Endothelial cell of hepatic sinusoid (primary cell): ENCODE results near the gene RBM20.
"Not testable (repeated sequence)": the region's sequence is repeated elsewhere in the genome, so short reads cannot be mapped to it uniquely, and the experiment has no call there.

Experiments used
- in situ Hi-C: cut with HindIII; loops from 2 replicates; pipeline ENCODE4 v1.10.0; 2017; ENCODE audit warnings: low sequenced_read_pairs

RBM20 gene

GRCh38 chr10:110725801-110726630, 81.9 kb downstream of the RBM20 start:
- in situ Hi-C loops, result no loop called here

- in situ Hi-C loops, result not testable (repeated sequence)
Measured at GRCh38 chr10:110727785-110728184, 83.6 kb downstream of the RBM20 start.

DNA sequence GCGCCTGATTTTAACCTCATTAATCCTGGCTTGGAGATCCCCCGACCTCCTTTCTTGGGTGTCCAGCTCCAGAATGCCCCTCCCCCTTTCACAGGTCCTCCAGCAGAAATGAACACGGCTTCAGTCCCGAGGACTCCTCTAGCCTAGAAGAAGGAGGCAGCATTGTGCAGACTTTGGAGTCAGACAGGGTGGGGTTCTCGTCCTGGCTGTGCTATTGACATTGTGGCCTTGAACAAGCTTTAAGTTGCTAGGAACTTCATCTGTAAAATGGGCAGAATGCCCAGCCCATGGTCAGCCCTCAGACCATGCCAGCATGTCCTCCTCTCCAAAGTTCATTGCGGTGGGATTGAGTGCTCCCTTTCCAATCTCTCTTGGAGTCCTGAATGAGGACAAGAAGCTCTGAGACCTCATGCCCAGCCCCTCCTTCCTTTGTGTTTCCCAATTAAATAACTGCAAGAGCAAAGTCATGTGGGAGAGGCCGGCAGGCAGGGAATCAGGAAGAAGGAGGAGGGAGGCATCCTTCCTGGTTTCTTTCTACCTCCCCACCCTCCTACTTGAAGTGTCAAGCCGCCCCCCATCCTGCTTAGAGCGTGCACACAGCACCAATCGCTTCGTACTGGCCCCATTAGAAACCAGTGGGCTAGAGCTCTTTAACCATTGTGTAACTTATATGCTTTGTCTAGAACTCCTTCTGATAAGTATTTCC, 86.4 kb downstream of the RBM20 start:
- in situ Hi-C loops, result no loop called here

DNA sequence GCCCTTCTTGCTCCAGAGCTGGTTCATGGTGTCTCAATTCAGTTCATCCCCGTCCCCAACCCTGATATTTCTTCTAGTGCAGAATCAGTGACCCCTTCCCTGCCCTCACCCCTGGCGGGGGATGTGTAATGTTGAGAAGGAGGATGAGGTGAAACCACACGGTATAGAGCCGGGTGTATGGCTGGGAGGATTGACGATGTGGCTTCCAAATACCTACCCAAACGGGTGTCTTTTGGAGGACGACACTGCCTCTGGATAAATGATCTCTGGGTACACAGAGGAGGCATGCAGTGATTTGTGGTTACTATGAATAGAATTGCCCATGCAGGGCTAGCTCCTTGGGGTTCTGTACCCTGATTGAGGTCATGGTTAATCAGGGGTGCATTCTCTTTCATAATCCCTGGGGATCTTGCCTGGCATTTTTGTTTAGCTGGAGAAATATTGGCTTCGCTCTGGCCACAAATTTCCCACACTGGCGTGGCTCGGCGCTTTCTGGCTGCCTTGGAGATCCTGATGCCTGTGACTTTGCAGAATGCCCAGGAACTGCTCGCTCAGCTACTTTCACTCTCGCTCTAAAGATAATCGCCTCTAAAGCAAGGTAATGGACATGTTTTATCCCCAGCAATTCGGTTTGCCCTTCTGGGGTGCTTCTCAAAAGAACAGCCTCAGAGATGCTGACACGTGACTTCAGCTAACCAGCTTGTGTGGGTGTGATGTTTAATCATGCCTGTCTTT, 89.2 kb downstream of the RBM20 start:
- in situ Hi-C loops, result no loop called here

DNA sequence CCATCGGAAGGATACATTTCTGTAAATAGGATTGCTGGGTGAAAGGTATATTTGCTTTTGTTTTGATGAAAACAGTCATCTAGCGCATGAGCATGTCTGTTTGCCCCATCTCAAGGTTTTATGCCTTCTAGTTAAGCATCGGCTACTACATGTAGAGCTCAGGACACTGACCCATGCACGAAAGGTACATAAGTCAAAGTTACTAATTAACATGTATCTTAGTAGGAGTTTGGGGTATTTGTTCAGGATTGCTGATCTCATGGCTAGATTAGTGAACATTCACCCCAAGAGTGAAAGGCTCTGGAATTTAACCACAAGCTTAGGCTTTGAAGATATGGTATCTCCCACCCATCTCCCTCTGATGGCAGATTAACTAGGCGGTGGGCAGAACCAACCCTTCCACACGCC, 91.5 kb downstream of the RBM20 start:
- in situ Hi-C loops, result no loop called here

DNA sequence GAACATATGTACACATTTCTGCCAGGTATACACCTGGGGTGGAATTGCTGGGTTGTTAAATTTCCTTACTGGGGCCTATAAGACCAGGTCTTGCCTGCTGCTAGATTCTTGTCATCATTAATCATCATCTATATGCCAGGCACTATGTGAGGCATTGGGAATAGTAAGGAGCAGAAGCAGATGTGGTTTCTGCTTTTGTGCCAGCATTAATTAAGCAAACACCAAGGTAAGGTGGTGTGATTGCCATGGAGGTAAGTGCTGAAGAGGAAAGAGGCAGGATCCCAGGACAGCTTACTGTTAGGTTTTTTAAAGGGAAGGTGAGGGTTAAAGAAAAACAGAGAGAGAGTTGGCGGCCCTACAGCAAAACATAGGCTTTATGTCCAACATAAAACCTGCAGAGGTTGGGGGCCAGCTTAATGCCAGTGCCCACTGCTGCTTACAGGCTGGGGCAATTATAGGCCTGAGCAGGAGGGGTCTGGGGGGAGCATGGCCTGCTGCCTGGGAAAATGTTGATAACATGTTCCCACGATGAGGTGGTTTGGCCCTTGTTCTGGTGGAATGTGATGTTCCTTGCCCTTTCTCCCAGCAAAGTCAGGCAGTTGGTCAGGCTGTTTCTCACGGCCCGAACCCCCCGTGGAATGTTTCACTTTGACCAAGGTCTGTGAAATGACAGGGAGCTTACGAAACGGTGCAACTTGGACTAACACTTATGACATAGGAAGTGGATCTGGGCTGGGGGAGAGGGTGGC, 93.9 kb downstream of the RBM20 start:
- in situ Hi-C loops, result no loop called here

GRCh38 chr10:110739811-110740271, 95.7 kb downstream of the RBM20 start:
- in situ Hi-C loops, result no loop called here

DNA sequence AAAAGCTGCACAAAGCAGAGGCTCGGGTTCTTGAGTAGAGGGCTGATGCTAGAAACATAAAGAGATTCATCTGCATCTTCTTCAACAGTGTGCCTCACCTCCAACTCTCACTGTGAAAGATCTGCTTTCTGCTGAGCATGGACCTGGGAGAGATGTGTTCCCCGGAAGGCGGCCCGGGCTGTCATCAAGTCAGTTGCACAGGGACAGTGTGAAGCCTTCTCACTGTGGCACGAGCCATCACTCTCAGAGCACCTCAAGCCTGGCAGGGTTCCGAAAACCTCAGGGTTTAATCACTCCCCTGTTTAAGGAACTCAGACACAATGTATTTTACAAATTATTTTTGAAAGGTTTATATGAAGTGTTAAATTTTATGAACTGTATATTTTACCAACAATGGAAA, 98.7 kb downstream of the RBM20 start:
- in situ Hi-C loops, result no loop called here

- in situ Hi-C loops, result no loop called here
Measured at GRCh38 chr10:110744782-110745181, 100.6 kb downstream of the RBM20 start.

- in situ Hi-C loops, result no loop called here
Measured at GRCh38 chr10:110746254-110746826, 102.2 kb downstream of the RBM20 start.

DNA sequence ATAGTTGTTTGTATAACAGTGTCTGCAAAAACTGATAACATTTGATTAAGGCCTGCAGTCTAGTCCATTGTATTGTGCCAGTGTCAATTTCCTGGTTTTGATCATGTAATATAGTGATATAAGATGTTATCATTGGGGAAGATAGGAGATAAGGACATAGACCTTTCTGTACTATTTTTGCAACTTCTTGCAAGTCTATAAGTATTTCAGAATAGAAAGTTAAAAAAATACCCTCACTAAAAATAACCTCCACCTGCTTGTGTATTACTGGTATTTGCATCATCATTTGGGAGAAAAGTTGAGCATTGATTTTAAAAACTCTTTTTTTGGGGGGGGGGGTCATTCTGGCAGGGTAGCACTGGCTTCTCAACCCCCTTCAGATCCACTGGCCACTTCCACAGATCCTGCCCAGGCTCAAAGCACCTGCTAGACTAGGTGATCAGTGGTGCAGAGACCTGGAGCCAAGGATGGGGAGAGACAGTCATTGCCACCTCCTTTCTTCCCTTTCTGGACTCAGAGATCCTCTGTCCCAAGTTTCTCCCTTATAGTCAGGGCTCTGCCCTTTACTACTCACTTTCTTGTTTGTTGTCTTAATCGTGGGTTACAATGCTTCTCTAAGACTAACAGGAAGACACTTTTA, 103.0 kb downstream of the RBM20 start:
- in situ Hi-C loops, result no loop called here

GRCh38 chr10:110747609-110748464, 103.7 kb downstream of the RBM20 start:
- in situ Hi-C loops, result no loop called here

DNA sequence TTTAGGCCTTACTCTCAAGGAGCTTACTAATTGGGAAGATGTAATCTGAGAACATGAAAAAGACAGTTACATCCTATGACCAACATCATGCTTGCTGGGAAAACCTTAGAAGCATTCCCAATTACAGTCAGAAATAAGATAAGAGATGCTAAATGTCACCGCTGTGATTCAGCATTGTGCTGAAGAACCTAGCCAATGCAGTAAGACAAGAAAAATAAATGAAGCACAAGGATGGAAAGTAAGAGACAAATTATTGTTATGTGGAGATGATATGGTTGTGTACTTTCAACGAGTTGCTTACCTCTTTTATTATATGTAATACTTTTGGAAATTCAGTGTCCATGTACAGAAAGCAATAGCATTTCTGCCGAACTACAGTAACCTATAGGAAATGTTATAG, 104.8 kb downstream of the RBM20 start:
- in situ Hi-C loops, result no loop called here

- in situ Hi-C loops, result no loop called here
Measured at GRCh38 chr10:110750931-110751330, 106.8 kb downstream of the RBM20 start.

- in situ Hi-C loops, result no loop called here
Measured at GRCh38 chr10:110751850-110752249, 107.7 kb downstream of the RBM20 start.

- in situ Hi-C loops, result no loop called here
Measured at GRCh38 chr10:110753462-110753861, 109.3 kb downstream of the RBM20 start.

DNA sequence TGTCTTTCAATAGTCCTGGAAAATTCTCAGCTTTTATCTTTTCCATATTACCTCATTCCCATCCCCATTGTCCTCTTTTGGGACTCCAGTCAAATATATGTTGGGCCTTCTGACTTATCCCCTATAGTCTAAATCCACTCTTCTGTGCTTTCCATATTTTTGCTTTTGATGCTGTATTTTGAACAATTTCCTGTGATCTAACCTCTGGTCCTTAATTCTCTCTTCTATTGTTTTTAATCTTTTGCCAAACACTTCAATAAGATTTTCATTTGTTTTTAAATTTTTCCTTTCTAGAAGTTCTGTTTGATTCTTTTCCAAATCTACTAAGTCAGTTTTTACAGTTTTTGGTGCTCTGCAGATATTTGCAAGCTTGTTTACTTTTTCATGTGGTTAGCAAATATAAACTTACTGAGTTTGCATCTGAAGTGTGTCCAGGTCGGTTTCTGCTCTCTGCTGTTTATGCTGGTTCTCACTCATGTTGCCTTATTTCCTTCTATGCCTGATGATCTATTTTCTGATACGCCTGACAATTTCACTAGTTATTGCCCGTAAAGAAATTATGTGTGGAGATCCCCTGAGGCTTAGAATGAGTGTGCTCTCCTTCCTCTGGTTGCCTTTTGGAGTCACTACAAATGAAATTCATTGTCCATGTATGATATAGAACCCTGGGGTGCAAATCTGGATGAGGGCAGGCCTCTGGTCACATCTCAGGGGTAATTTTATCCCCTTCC, 110.4 kb downstream of the RBM20 start:
- in situ Hi-C loops, result no loop called here

- in situ Hi-C loops, result no loop called here
Measured at GRCh38 chr10:110755781-110756180, 111.6 kb downstream of the RBM20 start.
